Colonic mucosa (tissue), 4 donors: ENCODE results near the gene MRO. TPM values are rescaled to one million over a fixed set of nuclear protein-coding genes. Genes with fewer than 3 reads are reported as not detected.

ENCODE experiments used
- DNase-seq: peaks from one replicate; pipeline ENCODE4 v3.0.0-alpha.2; 2020
- H3K27ac ChIP-seq: fragments of 200-600 bp; one replicate; pipeline ENCODE4 v1.8.0; 2021
- H3K27me3 ChIP-seq: fragments of 200-600 bp; one replicate; pipeline ENCODE4 v1.8.0; 2021
- H3K36me3 ChIP-seq: fragments of 200-600 bp; one replicate; pipeline ENCODE4 v1.8.0; 2021
- H3K4me1 ChIP-seq: fragments of 200-600 bp; one replicate; pipeline ENCODE4 v1.8.0; 2021; ENCODE audit warnings: mild to moderate bottlenecking
- H3K4me3 ChIP-seq: fragments of 200-600 bp; one replicate; pipeline ENCODE4 v1.8.0; 2021
- H3K9ac ChIP-seq, 2 donors: one replicate each; pipeline ENCODE4 v1.7.0; 2013; ENCODE audit warnings: control low read depth in 2 of 2, low read depth in 2 of 2, low read length in 2 of 2
- H3K9me3 ChIP-seq: fragments of 200-600 bp; one replicate; pipeline ENCODE4 v1.8.0; 2021
- intact Hi-C: fragments of 100-400 bp; cut with DNase I; formaldehyde crosslinking; loops from one replicate; pipeline ENCODE4 v1.14.1; 2022
- total RNA-seq, 2 donors: library from RNA; stranded (reverse); fragmentation: NEBNext Ultra II Directional in 1 of 2; extraction: Animal tissue kit (Norgen Biotek cat#: 25700) in 1 of 2; gene quantifications; one replicate each; pipeline ENCODE4 v1.2.1, GENCODE V29; 2021
- TF ChIP-seq, protein P1 (sequence below): fragments of 200-600 bp; IDR thresholded peaks from one replicate; pipeline ENCODE4 v1.8.0; 2022; ENCODE audit warnings: antibody characterized with exemption, mild to moderate bottlenecking
- donor health status: healthy.
- donor health status: DM: no; HTN: no; CAD: no.
- donor health status: DM: no; HTN: no; CAD: no.

MRO gene
- total RNA-seq, 2 donors from 2014 or later = 0.05 to 0.21 TPM

DNA sequence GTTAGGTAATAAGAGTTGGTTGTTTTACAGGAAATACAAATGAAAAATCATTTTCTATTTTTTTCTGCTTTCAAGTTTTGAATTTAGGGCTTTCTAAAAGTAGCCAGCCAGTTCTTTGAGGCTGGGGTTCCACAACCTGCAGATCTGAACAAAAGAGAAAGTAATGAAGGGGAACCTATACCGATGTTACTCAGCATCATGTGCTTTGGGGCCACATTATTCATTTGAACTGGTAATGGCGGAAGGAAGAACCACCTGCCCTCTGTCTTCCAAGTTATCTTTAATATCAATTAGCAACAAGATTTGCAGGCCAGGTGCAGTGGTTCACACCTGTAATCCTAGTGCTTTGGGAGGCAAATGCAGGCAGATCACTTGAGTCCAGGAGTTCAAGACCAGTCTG, 12.9 kb upstream of the MRO start:
- Histone ChIP-seq H3K27me3 (no peaks in the 10 kb centered on the region), H3K9me3 (no peaks in the 10 kb centered on the region), H3K4me3 (no peak overlapping the region), H3K4me1 (no peaks in the 10 kb centered on the region), H3K27ac (no peak overlapping the region), H3K9ac (no peak overlapping the region), H3K36me3 (no peaks in the 10 kb centered on the region)
- no peak for DNase-seq
- intact Hi-C loops = no loop called here
- TF ChIP-seq, protein P1, sequence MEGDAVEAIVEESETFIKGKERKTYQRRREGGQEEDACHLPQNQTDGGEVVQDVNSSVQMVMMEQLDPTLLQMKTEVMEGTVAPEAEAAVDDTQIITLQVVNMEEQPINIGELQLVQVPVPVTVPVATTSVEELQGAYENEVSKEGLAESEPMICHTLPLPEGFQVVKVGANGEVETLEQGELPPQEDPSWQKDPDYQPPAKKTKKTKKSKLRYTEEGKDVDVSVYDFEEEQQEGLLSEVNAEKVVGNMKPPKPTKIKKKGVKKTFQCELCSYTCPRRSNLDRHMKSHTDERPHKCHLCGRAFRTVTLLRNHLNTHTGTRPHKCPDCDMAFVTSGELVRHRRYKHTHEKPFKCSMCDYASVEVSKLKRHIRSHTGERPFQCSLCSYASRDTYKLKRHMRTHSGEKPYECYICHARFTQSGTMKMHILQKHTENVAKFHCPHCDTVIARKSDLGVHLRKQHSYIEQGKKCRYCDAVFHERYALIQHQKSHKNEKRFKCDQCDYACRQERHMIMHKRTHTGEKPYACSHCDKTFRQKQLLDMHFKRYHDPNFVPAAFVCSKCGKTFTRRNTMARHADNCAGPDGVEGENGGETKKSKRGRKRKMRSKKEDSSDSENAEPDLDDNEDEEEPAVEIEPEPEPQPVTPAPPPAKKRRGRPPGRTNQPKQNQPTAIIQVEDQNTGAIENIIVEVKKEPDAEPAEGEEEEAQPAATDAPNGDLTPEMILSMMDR = no peak

DNA sequence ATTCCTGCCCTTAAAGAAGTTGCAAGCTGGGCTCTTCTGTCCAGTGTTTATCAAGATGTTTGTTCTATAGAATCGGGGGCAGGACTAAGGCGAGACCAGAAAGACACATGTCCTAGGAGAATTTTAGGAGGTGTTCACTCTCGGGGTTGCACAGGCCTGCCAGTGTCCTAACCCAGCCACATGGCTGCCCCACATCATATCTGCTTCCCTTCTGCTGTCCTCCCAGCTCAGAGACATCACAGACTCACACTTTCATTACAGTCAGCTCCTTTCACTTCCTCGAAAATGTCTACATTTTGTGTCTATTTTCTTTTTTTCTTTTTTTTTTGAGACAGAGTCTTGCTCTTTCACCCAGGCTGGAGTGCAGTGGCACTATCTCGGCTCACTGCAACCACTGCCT, 10.7 kb upstream of the MRO start:
- Histone ChIP-seq H3K4me1 (peaks cover 6% of the 10 kb centered on the region), H3K9me3 (no peaks in the 10 kb centered on the region), H3K27ac (no peak overlapping the region), H3K4me3 (no peak overlapping the region), H3K36me3 (no peaks in the 10 kb centered on the region), H3K9ac (no peak overlapping the region), H3K27me3 (no peaks in the 10 kb centered on the region)
- DNase-seq = no peak
- TF ChIP-seq, protein P1 = no peak
- intact Hi-C loops = no loop called here

DNA sequence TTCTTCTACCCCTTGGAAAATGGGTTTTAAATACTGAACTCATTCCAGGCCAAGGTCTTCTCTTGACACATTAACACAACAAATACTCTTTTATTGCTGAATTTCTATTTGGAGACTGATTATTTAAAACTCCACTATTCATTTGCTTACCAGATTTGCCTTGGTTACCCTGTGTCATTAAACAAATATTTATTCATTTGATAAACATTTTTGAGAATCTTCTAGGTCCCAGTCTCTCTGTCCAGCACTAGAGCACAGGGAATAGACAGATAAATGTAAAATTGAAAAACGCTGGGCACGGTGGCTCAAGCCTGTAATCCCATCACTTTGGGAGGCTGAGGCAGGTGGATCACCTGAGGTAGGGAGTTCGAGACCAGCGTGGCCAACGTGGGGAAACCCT, 9.8 kb upstream of the MRO start:
- Histone ChIP-seq H3K4me1 (peaks cover 6% of the 10 kb centered on the region), H3K27ac (no peak overlapping the region), H3K9ac (no peak overlapping the region), H3K36me3 (no peaks in the 10 kb centered on the region), H3K4me3 (no peak overlapping the region), H3K9me3 (no peaks in the 10 kb centered on the region), H3K27me3 (no peaks in the 10 kb centered on the region)
- TF ChIP-seq, protein P1 = no peak
- intact Hi-C loops = no loop called here
- DNase-seq = no peak

DNA sequence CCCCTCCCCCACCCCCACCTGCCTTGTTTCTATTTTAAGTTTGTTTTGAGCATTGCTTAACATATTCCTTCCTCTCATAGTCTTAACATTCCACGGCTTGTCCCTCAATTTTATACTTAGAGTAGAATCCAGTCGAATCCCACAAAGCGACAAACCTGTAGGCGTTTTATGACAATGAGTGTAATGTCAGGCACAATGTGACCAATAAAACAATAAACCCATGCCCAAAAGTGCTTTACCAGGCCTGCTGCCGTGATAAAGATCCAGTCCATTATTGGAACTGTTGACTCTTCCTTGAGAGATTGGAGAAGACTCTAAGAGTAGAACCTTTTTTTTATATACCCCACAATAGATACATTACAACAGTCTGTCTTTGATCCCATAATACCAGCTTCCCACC, 6.2 kb upstream of the MRO start:
- Histone ChIP-seq H3K4me1 (peaks cover 7% of the 10 kb centered on the region), H3K9ac (peak overlapping the region in 1 of 2 donors; percentile 13), H3K27ac (no peak overlapping the region), H3K36me3 (no peaks in the 10 kb centered on the region), H3K9me3 (no peaks in the 10 kb centered on the region), H3K4me3 (no peak overlapping the region), H3K27me3 (no peaks in the 10 kb centered on the region)
- DNase-seq = peak; percentile 41
- TF ChIP-seq, protein P1 = no peak
- intact Hi-C loops = no loop called here

DNA sequence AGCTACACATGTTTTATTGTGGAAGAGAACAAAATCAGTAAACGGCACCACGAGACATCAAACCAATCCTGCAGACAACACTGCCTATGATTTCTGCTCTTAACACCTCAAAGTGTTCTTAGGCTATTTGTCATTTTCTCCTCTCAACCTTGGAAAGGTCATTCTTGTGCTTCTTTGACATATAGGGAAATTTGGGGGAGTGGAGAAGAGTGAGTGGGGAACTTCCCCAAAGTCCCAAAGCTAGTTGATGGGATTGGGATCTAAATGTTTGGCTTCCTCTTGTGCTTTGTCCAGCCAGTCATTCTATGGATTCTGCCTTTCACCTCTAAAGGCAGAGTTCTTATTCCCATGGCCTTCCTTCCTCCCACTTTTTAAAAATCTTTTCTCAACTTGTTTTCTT, 5.8 kb upstream of the MRO start:
- H3K9ac ChIP-seq = peak overlapping the region in 1 of 2 donors; percentile 13
- intact Hi-C loops = no loop called here
- no peaks in the 10 kb centered on the region for H3K27me3 ChIP-seq
- no peak overlapping the region for H3K27ac ChIP-seq
- peaks cover 11% of the 10 kb centered on the region for H3K4me1 ChIP-seq
- DNase-seq = no peak
- no peaks in the 10 kb centered on the region for H3K9me3 ChIP-seq
- TF ChIP-seq, protein P1 = no peak
- no peaks in the 10 kb centered on the region for H3K36me3 ChIP-seq
- H3K4me3 ChIP-seq = no peak overlapping the region

DNA sequence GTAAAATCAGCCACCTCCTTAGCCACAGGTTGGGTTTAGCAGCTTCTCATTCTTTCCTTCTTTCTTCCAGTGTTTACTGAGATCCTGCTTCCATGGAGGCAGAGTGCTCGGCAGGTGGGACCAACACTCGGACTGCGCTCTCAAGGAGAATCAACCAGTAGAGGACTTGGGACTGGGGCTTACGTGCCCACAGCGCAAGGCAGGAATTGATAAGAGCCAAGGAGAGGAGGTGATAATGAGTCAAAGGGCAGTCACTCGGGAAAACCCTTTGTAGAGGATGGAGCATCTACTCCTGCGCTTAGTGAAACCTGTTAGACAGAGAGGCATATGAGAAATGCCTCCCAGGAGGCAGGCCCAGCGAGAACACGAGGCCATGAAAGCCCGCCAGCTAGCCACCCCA, 2.9 kb upstream of the MRO start:
- TF ChIP-seq, protein P1 = no peak
- H3K4me3 ChIP-seq = no peak overlapping the region
- H3K36me3 ChIP-seq = no peaks in the 10 kb centered on the region
- H3K9ac ChIP-seq = no peak overlapping the region
- intact Hi-C loops = loop anchor here (5.0 kb wide), 1 partner anchor 50 kb away; no protein-coding TSS in a partner anchor
- H3K4me1 ChIP-seq = peaks cover 15% of the 10 kb centered on the region
- no peak overlapping the region for H3K27ac ChIP-seq
- no peaks in the 10 kb centered on the region for H3K27me3 ChIP-seq
- H3K9me3 ChIP-seq = no peaks in the 10 kb centered on the region
- no peak for DNase-seq
